Breast epithelium (tissue), 3 donors: ENCODE data around the gene NOL8.

Source experiments
- POLR2AphosphoS5 ChIP-seq, 3 donors: sonication (generic); formaldehyde crosslinking; IDR thresholded peaks; one replicate each; pipeline ENCODE4 v1.6.1; 2017; ENCODE audit warnings: antibody characterized with exemption in 3 of 3
- TF ChIP-seq, protein P1 (sequence below), 3 donors: fragments of 450-650 bp; IDR thresholded peaks; one replicate each; pipeline ENCODE4 v1.5.1; 2016 to 2017; ENCODE audit warnings: antibody characterized with exemption in 3 of 3, mild to moderate bottlenecking in 3 of 3, moderate library complexity in 3 of 3

- TF ChIP-seq, protein P1, sequence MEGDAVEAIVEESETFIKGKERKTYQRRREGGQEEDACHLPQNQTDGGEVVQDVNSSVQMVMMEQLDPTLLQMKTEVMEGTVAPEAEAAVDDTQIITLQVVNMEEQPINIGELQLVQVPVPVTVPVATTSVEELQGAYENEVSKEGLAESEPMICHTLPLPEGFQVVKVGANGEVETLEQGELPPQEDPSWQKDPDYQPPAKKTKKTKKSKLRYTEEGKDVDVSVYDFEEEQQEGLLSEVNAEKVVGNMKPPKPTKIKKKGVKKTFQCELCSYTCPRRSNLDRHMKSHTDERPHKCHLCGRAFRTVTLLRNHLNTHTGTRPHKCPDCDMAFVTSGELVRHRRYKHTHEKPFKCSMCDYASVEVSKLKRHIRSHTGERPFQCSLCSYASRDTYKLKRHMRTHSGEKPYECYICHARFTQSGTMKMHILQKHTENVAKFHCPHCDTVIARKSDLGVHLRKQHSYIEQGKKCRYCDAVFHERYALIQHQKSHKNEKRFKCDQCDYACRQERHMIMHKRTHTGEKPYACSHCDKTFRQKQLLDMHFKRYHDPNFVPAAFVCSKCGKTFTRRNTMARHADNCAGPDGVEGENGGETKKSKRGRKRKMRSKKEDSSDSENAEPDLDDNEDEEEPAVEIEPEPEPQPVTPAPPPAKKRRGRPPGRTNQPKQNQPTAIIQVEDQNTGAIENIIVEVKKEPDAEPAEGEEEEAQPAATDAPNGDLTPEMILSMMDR (IDR thresholded peaks at IDR 0.05) = no peak
- no peak for TF ChIP-seq POLR2AphosphoS5 (IDR thresholded peaks at IDR 0.05)
These were observed 20.4 kb upstream of the NOL8 start for GRCh38 chr9:92345582-92345981.
